ENCODE results near the gene PP2D1.
A peak's percentile ranks its signal among the peaks of the same experiment; 100 is the strongest.
"Not testable (repeated sequence)": the region's sequence is repeated elsewhere in the genome, so short reads cannot be mapped to it uniquely, and the experiment has no call there.

Gene PP2D1

DNA sequence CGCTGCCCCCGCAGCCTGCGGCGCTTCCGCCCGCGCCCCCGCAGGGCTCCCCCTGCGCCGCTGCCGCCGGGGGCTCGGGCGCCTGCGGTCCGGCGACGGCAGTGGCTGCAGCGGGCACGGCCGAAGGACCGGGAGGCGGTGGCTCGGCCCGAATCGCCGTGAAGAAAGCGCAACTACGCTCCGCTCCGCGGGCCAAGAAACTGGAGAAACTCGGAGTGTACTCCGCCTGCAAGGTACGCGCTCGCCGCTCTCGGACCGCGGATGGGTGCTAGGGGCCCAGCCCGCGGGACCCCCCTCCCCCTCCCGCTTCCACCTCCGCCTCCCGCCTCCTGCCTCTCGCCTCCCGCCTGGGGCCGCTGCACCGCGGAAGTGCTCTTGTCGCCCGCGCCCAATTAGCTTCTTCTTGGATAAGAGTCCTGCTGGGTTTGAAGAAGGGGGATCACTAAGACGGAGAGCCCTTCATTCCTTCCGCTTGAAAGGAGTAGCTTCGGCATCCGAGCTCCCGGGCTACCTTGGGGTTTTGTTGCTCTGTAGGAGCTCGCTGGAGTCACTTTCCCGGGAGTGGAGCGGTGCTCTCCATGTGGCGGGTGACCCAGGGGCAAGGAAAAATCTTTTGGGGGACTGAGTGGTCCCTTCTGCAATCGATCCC lies 28.6 kb upstream of the PP2D1 start:
- DNase-seq (ENCODE audit: low spot score): peak; percentile 58

DNA sequence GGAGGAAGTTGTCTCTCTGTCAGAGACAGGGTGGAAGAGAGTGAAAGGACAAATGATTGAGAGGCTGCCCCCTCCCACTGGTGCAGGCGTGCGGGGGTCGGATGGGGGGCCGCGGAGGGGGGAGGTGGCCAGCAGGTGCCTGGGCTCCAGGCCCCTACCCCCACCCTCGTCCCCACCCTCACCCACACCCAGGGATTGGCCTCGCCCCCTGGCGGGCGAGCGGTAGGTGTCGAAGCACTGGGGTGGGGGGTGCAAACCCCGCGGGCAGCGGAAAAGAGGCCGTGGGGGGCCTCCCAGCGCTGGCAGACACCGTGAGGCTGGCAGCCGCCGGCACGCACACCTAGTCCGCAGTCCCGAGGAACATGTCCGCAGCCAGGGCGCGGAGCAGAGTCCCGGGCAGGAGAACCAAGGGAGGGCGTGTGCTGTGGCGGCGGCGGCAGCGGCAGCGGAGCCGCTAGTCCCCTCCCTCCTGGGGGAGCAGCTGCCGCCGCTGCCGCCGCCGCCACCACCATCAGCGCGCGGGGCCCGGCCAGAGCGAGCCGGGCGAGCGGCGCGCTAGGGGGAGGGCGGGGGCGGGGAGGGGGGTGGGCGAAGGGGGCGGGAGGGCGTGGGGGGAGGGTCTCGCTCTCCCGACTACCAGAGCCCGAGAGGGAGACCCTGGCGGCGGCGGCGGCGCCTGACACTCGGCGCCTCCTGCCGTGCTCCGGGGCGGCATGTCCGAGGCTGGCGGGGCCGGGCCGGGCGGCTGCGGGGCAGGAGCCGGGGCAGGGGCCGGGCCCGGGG lies 27.9 kb upstream of the PP2D1 start, which contains the start of gene KAT2B:
TSS of gene KAT2B (plus strand) at position 682 of the 783 bp plus-strand sequence. CDS start at position 714, 32 bp downstream.
- DNase-seq (ENCODE audit: low spot score): peak; percentile 82

DNA sequence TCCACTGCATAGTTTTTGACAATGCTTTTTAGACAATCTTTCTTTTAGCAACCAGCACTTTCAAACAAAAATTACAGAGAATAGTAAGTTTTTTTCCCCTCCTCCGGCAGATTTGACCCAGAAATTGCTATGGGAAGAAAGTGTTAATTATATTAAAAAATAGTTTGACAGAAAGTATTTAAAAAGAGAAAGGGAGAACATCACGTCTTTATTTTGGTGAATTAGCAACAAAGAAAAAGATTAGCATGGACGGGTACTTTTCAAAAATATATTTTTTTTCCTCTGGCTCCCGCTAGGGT lies 27.4 kb upstream of the PP2D1 start:
- DNase-seq (ENCODE audit: low spot score): no peak

DNA sequence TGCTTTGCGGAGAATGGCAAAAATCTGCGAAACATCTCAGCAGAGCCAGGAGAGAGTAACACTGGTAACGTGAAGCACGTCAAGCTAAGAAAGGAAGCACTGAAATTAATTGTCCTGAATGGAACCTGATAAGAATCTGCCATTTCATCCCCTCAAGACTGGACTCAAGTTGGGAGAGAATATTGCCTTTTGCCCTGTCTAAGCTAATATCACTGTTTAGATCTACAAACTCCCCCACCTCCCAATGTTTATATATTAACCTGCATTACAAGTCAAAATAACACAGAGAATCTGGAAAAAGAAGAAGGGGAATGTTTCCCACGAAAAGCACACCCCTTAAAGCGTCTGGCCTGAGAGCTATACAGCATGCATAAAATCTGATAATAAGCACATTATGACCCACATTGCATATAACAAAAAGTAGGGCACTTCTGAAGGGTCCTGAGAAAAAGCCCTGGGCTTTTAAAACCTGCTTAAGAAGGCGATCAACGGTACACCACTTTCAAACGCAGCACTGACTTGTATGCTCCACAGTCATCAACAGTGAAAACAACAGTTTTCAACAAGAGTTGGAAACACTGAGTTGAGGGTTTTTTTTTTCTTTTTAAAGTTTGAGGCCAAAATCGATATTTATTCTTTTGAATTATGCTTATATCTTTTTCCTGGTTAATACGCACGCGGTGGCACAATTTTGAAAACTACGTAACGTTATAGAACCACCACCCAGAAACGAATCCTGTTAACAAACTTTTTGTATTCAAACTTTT lies 26.8 kb upstream of the PP2D1 start:
- DNase-seq (ENCODE audit: low spot score): no peak

DNA sequence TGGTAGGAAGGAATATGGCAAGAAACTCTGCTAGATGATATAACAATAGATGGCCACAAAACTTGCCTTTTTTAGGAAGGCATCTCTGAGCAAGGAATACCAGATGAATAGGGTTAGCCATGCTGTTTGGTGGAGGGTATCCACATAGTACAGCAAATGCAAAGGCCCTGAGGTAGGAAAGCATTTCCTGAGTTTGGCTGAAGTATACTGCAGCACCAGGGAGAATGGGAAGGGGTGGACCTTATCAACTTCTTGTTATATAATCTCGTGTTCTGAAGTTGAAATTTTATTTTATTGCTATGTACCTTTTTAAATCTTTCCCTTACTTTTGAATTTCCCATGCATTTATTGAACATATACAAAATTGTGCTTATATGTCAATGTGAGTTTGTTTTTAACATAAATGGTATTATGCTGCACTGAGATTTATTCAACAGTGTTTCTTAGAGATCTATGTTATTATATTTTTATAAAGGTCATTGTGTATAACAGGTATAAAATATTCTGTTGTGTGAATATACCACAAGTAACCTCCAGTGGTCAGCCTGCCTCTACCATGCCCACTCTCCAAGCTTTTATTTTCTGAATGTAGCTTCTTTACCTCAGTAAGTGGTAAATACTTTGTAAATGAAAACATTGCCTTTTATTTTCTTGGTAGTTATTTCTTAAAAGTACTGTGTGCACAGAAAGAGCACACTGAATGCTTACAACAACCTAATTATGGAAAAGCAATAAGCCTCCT lies 25.4 kb upstream of the PP2D1 start:
- DNase-seq (ENCODE audit: low spot score): no peak

DNA sequence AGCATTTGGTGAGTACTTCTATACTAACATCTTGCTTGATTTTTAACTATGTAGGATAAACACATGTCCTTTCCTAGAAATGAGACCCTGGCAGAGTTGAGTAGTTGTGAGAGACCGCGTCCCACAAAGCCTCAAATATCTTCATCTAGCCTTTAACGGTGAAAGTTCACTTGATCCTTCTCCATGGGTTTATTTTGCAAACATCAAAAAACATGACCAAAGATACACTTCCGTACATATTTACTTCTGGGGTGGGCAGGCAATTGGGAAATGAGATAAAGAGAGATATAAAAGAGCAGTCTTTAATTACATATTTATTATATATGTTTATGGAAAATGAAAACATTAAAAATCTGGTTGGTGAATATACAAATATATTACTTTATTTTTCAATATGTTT lies 23.0 kb upstream of the PP2D1 start:
- no peak for DNase-seq (ENCODE audit: low spot score)

DNA sequence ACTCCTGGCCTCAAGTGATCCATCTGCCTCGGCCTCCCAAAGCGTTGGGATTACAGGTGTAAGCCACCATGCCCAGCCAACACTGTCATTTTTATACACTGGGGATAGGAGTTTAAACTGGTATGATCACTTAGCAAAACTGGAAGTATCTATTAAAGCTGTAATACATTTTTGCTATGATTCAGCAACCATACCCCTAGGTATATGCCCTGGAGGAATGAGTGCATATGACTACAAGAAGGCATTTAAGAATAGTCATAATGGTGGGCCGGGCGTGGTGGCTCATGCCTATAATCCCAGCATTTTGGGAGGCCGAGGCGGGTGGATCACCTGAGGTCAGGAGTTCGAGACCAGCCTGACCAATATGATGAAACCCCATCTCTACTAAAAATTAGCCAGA lies 19.9 kb upstream of the PP2D1 start:
- not testable (repeated sequence) for DNase-seq (ENCODE audit: low spot score)

DNA sequence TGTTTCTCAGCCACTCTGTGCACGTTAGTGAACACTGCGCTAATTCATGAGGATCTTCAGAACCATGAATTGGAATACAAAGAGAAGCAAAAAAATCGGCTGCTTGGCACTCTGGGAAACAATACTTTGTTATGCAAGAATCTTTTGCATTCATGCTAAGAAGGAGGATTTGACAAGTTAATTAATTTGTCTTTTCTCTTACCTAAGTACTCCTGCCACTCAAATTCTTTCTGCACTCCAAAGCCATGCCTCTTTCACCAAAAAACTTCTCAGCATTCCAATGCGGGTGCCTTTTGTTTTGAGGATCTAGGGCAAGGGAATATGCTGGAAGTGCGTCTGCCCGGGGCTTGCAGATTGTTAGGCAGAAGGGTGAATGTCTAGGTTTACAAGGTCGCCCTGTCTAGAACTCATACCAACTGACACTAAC lies 16.9 kb upstream of the PP2D1 start:
- no peak for DNase-seq (ENCODE audit: low spot score)

DNA sequence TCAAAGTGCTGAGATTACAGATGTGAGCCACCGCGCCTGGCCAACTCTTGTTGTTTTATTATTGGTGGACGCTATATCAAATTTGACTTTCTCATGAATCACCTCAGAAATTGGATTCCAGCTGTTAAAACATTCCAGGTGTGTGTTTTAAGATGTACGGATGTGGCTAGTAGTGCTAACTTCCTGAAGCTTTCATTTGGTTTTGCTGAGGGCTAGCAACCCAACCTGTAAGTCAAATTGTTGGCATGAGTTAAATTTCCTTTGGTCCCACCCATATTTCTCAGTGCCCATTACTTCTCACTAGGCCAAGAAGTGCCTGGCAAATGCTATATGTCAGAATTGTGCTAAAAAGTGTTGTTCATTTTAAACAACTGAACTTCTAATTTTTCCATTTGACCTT lies 15.1 kb upstream of the PP2D1 start:
- no peak for DNase-seq (ENCODE audit: low spot score)

DNA sequence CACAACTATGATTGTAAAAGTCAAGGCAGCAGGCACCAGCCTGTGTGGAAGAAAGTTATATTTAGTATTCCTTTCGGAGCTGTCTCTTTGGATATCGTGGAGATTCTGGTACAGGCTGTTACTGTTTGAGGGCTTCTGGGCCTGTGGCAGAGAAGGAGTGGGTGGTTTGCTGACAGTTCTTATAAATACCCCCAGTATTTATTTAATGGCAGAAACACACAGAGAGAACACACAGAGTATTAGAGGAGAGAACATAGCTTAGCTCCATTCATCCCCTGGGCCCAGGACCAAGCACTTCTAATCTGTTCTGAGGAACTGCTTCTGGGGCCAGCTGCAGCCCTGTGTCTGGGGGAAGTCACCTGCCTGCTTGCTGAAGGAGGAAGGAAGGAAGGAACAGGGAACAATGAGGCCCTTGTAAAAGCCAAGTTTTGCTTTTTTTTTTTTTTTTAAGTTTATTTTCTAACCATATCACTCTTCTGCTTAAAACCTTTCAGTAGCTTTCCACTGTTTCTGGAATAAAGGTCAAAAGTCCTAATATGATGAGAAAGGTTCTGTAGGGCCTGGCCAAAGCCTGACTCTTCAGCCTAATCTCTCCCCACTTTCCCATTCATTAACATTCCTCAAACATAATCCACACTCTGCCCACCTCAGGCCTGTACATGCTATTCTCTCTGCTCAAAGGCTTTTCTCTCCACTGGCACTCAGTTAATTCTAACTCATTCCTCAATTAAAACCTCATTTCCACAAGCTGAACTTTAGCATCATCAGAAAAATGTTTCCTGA lies 11.8 kb upstream of the PP2D1 start:
- no peak for DNase-seq (ENCODE audit: low spot score)

DNA sequence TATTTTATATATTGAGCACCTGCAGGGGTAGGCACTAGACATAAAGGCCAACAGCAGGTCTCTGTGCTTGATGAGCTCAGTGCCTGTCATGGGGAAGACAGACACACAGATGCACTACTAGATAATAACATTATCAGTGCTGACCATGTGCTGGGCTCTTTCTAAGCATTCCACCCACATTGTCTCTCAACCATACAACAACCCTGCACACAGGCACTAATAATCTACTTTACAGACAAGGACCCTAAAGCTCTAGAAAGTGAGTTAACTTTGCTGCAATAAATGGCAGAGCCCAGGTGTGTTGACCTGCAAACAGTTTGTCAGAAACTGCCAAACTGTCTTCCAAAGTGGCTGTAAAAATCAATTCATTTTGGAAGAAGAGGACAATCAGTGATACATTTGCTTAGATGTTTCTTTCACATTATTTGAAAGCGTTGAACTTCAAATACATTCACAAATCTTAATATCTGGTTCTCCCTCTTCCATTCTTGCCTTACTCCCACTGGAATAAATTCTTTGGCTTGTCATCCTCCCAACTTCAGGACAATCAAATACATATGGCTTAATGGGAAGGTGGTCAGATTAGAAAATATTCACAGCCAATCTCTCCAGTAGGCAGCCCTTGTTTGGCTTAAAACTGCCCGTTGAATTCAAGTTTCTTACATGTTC lies 11.0 kb upstream of the PP2D1 start:
- no peak for DNase-seq (ENCODE audit: low spot score)

DNA sequence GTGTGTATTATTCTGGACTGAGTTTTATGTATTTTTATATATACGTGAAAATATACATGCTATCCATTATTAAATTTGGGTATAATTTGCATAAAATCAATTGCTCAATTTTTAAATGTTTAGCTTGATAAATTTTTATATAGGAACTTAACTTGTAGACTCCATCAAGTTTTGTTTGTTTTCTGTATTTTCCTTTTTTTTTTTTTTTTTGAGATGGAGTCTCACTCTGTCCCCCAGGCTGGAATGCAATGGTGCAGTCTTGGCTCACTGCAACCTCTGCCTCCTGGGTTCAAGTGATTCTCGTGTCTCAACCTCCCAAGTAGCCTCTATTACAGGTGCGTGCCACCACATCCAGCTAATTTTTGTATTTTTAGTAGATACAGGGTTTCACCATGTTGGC lies 4.0 kb upstream of the PP2D1 start:
- not testable (repeated sequence) for DNase-seq (ENCODE audit: low spot score)

DNA sequence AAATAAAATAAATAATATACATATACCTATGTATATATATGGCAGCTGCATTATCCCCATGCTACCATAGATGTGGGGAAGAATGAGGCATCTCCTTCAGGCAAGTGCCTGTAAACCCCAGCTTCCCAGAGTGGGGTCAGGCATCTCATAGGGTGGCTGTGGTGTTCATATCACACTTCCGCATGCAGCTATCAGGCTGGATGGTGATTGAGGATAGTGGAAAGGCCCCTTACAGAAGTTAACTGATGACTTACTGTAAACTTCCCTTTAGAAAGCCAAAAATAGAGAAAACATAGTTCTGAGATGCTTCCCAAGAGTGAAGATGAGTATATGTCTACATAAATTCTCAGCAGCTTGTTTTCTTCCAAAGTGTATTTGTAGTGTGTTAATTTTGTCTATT lies 3.5 kb upstream of the PP2D1 start:
- DNase-seq (ENCODE audit: low spot score): no peak

DNA sequence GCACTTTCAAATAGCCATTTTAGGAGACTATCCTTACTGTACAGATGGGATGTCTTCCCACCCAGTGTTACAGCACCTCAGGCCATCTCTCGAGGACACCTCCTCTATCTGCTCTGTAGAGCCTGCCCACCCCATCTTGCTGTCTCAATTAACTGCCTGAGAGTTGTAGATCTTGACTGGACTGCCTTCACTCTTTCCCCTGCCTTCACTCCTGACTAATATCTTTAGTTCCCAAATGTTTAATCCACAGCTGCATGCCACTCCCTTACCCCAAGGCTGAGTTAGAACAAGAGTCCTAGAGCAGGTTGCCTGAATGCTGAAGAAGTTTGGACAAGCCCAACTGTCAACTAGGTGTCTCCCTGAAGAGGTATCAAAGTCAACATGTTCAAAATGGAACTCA lies 1.3 kb upstream of the PP2D1 start:
- no peak for DNase-seq (ENCODE audit: low spot score)

DNA sequence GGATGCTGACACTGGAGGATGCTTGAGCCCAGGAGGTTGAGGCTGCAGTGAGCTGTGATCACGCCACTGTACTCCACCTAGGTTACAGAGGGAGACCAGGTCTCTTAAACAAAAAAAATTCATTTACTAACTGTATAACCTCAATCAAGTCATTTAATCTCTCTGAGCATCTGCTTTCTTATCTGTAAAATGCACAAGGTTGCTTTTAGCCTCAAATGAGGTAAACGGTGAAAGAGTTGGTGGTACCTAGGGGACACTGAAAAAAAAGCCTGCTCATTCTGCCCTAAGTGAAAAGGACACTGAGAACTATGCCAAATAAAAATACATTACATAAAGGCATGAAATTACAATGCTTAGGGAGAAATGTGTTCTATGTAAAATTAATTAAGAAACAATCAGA lies 3.4 kb downstream of the PP2D1 start:
- DNase-seq (ENCODE audit: low spot score): no peak

DNA sequence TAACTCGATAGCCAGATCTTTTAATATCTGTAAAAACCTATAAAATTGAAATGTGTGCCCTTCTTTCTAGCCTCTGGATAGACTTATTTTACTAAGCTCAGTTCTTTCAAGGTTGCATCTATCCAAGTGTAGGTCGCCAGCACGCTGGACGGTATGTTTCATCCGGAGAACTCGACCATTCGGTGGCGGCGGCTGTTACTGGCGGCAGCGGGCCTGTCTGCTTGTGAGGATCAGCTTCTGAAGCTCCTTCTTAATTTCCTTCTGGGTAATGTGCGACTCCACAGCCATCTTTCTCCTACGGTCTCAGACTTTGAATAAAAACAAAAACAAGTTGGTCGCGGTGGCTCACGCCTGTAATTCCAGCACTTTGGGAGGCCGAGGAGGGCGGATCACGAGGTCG lies 4.1 kb downstream of the PP2D1 start:
- no peak for DNase-seq (ENCODE audit: low spot score)

DNA sequence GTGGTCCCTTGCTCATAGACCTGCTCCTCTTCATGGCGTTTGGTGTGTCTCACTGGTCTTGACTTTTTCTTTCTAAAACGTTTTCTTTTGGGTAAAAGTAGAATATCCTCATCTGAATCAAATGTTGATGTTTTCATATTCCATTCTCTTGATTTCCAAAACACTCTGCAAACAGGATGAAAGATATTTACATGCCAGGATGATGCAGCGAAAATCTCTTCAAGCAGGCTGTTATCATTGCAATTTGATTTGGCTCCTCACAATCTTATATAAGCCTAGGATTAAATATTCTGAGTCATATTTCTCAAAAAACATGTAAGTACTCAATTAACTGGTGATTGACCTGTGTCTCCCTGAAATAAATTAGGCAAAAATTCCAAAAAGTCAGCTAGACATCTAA lies 10.1 kb downstream of the PP2D1 start:
- no peak for DNase-seq (ENCODE audit: low spot score)

DNA sequence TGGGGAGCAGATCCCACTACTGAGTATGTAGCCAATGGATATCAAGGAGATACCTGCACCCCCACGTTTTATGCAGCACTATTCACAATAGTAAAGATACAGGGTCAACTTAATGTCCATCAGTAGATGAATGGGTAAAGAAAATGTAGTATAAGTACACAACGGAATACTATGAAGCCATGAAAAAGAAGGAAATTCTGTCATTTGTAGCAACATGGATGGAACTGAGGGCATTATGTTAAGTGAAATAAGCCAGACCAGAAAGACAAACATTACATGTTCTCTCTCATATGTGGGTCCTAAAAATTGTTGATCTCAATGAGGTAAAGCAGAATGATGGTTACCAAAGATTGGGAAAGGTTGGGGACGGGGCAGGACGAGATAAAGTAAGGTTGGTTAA lies 14.6 kb downstream of the PP2D1 start:
- DNase-seq (ENCODE audit: low spot score): no peak

DNA sequence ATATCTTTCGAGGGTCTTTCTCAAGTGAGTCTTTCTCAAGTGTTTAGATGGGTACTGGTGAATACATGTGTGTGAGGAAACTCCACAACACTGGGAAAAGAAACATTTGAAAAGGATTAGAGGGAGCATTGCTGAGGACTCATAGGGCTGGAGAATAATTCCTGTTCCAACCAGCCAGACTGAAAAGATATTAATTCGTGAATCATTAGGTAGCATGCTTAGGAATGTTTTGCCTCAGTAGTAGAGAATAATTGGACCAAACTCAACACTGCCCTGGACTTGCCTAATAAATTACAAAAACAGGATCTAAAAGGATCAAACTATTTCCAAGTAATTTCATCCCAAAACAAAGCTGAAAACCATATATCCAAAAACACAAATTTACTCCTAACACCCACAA lies 17.3 kb downstream of the PP2D1 start:
- DNase-seq (ENCODE audit: low spot score): no peak

DNA sequence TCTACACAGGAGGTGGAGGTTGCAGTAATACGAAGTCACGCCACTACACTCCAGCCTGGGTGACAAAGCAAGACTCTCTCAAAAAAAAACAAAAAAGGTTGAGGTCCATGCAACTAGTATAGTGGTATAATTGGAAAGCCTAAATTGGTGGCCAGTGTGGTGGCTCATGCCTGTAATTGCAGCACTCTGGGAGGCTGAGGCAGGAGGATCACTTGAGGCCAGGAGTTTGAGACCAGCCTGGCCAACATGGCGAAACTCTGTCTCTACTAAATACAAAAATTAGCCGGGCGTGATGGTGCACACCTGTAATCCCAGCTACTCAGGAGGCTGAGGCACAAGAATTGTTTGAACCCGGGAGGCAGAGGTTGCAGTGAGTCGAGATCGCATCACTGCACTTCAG lies 23.2 kb downstream of the PP2D1 start:
- DNase-seq (ENCODE audit: low spot score): not testable (repeated sequence)

DNA sequence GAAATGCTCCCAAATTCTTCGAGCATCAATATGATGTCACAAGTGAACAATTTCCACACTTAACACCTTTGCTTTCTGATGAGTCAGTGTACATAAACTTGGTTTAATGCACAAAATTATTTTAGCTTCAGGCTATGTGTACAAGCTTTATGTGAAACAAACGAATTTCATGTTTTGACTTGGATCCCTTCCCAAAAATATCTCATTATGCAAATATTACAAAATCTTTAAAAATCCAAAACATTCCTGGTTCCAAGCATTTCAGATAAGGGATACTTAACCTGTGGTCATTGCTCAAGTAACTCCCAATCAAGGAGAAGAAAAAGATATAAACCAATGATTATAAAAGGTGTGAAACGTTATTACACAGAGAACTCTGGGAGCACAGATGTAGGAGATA lies 40.0 kb downstream of the PP2D1 start:
- DNase-seq (ENCODE audit: low spot score): no peak

Measured in CD4-positive, alpha-beta T cell treated with Interleukin-6 at 100 ng/mL for 8 hours (primary cell).